Nephron progenitor cell (in vitro differentiated cells): ENCODE measurements around the gene TTC39C.

Experiments
- DNase-seq: peaks from one replicate; pipeline ENCODE4 v3.0.0; 2021
- H3K27ac Mint-ChIP-seq: 2 replicates; pipeline ENCODE4 v1.8.0; 2021; ENCODE audit warnings: mild to moderate bottlenecking, moderate library complexity, mixed read lengths
- H3K27me3 Mint-ChIP-seq: 2 replicates; pipeline ENCODE4 v1.8.0; 2021; ENCODE audit warnings: mild to moderate bottlenecking, low read depth, mixed read lengths; ENCODE audit not compliant: poor library complexity
- H3K36me3 Mint-ChIP-seq: 2 replicates; pipeline ENCODE4 v1.8.0; 2021; ENCODE audit warnings: low read depth, mixed read lengths
- H3K4me1 Mint-ChIP-seq: 2 replicates; pipeline ENCODE4 v1.8.0; 2021; ENCODE audit warnings: mixed read lengths
- H3K4me3 Mint-ChIP-seq: 2 replicates; pipeline ENCODE4 v1.8.0; 2021; ENCODE audit warnings: mild to moderate bottlenecking, moderate library complexity, mixed read lengths
- H3K9me3 Mint-ChIP-seq: 2 replicates; pipeline ENCODE4 v1.8.0; 2021; ENCODE audit warnings: mild to moderate bottlenecking, moderate library complexity, mixed read lengths
- TF ChIP-seq, protein P1 (sequence below): fragments of 200-600 bp; sonication (generic); IDR thresholded peaks from 2 replicates; pipeline ENCODE4 v1.5.0; 2021; ENCODE audit warnings: antibody characterized with exemption

The TTC39C gene

DNA sequence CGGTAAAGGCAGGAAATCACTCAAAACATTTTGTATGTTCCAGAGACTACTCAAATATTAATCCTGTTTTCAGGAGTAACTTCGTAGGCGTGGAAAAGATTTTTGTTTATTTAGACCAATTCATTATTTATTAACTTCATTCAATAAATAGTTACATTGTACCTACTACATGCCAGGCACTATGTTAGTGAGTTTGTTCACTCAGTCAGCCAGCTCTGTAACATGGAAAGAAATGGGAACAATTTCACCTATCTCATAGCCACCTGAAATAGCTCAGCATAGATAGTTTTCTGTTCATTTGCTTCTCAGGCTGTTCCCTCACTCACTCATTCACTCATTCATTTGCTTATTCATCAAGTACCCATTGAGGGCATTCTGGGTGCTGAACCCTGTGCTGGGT, 34.6 kb downstream of the TTC39C start:
- H3K27me3 Mint-ChIP-seq = peaks cover 4% of the 10 kb centered on the region
- TF ChIP-seq, protein P1, sequence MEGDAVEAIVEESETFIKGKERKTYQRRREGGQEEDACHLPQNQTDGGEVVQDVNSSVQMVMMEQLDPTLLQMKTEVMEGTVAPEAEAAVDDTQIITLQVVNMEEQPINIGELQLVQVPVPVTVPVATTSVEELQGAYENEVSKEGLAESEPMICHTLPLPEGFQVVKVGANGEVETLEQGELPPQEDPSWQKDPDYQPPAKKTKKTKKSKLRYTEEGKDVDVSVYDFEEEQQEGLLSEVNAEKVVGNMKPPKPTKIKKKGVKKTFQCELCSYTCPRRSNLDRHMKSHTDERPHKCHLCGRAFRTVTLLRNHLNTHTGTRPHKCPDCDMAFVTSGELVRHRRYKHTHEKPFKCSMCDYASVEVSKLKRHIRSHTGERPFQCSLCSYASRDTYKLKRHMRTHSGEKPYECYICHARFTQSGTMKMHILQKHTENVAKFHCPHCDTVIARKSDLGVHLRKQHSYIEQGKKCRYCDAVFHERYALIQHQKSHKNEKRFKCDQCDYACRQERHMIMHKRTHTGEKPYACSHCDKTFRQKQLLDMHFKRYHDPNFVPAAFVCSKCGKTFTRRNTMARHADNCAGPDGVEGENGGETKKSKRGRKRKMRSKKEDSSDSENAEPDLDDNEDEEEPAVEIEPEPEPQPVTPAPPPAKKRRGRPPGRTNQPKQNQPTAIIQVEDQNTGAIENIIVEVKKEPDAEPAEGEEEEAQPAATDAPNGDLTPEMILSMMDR = no peak
- no peak overlapping the region for H3K27ac Mint-ChIP-seq

DNA sequence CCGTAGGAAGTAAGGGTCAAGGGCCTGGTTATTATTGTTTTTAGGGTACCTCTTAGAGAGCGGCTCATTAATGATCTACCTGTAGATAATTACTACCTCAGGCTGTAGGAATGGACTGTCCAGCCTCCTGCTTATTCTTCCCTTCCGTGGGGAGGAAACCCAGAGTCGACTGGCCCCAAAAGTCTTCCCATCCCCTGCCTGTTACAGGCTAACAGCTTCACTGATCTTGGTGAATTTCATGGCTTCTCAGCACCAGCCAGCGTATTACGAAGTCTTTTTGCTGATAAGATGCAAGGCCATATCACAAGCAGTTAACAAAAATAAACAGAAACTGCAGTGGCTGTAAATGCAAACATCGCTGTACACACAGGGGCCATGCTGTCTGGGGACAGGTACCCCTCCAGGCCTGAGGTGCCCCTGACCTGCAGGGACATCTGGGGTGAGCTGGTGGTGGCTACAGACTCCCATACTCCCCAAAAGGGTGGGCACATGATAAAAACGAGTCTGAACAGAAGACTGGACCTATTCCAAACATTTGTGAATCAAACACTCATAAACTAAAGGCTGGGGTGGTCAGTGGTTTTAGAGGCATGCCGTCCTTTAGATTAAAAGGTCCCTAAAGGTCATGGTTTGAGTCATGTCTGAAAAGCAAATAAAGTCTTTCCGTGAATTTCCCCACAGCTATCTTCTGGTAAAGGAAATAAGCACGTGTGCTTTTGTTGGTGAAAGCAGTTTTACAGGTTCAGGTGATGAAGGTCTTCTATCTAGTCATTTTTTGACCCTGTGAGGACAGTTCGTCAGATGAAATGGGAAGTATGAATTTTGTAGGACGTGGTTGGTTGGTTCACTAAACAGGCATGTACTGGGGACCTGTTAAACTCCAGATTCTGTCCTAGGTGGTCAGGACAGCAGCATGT, 36.7 kb downstream of the TTC39C start:
- TF ChIP-seq, protein P1 = no peak
- no peak for DNase-seq
- H3K4me1 Mint-ChIP-seq = peaks cover 38% of the 10 kb centered on the region
- H3K36me3 Mint-ChIP-seq = no peaks in the 10 kb centered on the region
- H3K9me3 Mint-ChIP-seq = no peaks in the 10 kb centered on the region
- peaks cover under 1% of the 10 kb centered on the region for H3K27me3 Mint-ChIP-seq
- H3K27ac Mint-ChIP-seq = no peak overlapping the region
- H3K4me3 Mint-ChIP-seq = no peak overlapping the region

More for the DNA sequence above, 34.6 kb downstream of the TTC39C start:
- Mint-ChIP-seq H3K36me3 (peaks cover 5% of the 10 kb centered on the region), H3K4me1 (peaks cover 22% of the 10 kb centered on the region), H3K4me3 (no peak overlapping the region), H3K9me3 (no peaks in the 10 kb centered on the region)
- no peak for DNase-seq

DNA sequence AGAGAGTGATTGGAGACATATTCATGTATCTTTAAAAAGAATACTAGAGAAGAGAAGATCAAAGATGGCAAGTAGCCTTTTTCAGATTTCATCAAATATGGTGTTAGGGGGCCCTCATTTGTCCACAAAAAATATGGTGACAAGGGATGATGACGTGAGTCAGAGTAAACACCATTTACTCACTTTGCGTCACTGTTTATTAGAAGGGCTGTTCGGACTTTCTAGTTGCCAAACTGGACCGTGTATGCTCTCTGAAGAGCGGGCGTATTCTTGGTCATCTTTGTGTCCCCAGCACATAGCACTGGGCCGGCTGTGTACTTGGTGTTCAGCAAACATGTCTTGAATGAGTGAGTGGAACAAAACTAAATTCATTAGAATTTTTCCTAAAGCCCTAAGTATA, 37.5 kb downstream of the TTC39C start:
- DNase-seq = no peak
- peaks cover 40% of the 10 kb centered on the region for H3K4me1 Mint-ChIP-seq
- H3K36me3 Mint-ChIP-seq = no peaks in the 10 kb centered on the region
- H3K9me3 Mint-ChIP-seq = no peaks in the 10 kb centered on the region
- H3K27ac Mint-ChIP-seq = no peak overlapping the region
- H3K27me3 Mint-ChIP-seq = no peaks in the 10 kb centered on the region
- TF ChIP-seq, protein P1 = no peak
- H3K4me3 Mint-ChIP-seq = no peak overlapping the region

DNA sequence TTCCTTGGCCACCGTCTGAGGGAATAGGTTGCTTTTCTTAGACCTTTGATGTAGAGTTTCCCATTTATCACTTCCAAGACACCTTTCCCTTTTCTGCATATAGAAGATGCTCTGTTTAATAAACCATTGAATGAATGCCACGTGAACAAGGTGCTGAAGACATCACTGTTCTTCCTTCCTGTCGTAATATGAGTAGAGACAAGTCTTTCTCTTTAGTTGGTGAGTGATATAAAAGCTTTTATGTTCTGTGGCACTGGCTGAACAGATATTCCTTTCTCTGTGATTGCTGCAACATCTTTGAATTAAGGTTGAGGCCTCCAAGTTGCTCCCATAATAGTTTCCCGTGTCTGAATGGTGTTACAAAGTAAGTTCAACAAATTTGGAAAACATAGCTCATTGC, 38.7 kb downstream of the TTC39C start:
- Mint-ChIP-seq H3K27me3 (no peaks in the 10 kb centered on the region), H3K9me3 (peaks cover 4% of the 10 kb centered on the region), H3K27ac (no peak overlapping the region), H3K4me3 (no peak overlapping the region), H3K4me1 (peaks cover 40% of the 10 kb centered on the region), H3K36me3 (peaks cover 4% of the 10 kb centered on the region)
- TF ChIP-seq, protein P1 = no peak
- DNase-seq = no peak

DNA sequence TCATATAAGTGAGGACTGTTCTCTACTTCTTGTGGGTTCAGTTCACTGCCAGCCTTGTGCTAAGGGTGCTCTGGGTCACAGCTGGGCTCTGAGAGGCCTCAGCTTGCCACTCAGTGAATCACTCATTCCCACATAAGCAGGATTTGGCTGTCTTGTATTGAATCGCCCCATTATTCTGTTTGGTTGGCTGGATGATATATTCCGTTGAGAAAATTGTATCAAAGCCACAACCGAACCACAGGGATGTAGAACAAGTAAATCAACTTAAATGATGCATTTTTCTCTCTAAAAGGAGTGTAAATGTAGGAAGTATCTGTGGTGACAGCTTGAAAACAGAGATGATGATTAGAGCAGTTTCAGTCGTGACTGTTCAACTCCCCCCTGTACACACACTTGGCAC, 39.6 kb downstream of the TTC39C start:
- no peak overlapping the region for H3K4me3 Mint-ChIP-seq
- TF ChIP-seq, protein P1 = no peak
- peaks cover 4% of the 10 kb centered on the region for H3K36me3 Mint-ChIP-seq
- H3K9me3 Mint-ChIP-seq = peaks cover 4% of the 10 kb centered on the region
- no peaks in the 10 kb centered on the region for H3K27me3 Mint-ChIP-seq
- peaks cover 40% of the 10 kb centered on the region for H3K4me1 Mint-ChIP-seq
- DNase-seq = no peak
- no peak overlapping the region for H3K27ac Mint-ChIP-seq
